HepG2 (cell line): ENCODE measurements around the gene HACD1.
"Not testable (repeated sequence)": the region's sequence is repeated elsewhere in the genome, so short reads cannot be mapped to it uniquely, and the experiment has no call there.

Source experiments
- EZH2 ChIP-seq: conservative IDR thresholded peaks from 2 replicates; pipeline ENCODE4 v1.6.1; 2012; ENCODE audit warnings: mild to moderate bottlenecking, low read depth, low read length, moderate library complexity
- ZBTB40 ChIP-seq, 2 experiments: fragments of 450-650 bp in 1 of 2; sonication (generic) in 1 of 2; formaldehyde crosslinking in 1 of 2; IDR thresholded peaks; 2 replicates each; pipeline versions ENCODE4 v1.6.1 to v1.8.0; 2016 to 2022; ENCODE audit warnings: antibody characterized with exemption in 1 of 2, mild to moderate bottlenecking in 1 of 2, missing genetic modification reagents in 1 of 2
- ZNF263 ChIP-seq: sonication (generic); formaldehyde crosslinking; IDR thresholded peaks from 2 replicates; pipeline ENCODE4 v1.4.0; 2020; ENCODE audit warnings: missing genetic modification reagents

- TF ChIP-seq EZH2; ZNF263 (CRISPR knock-in tag); ZBTB40 (IDR thresholded peaks at IDR 0.05); ZBTB40 (CRISPR knock-in tag; IDR thresholded peaks at IDR 0.05): not testable (repeated sequence)
Observed at GRCh38 chr10:17589316-17589715, 27.9 kb downstream of the HACD1 start.
